Breast epithelium (tissue), 4 donors: ENCODE data around the gene FBXO31. TPM values are rescaled to one million over a fixed set of nuclear protein-coding genes. Genes with fewer than 3 reads are reported as not detected.

Source experiments
- DNase-seq, 2 donors: peaks; one replicate each; pipeline ENCODE4 v3.0.0-alpha.2; 2019; ENCODE audit warnings: low spot score in 2 of 2
- H3K27ac ChIP-seq, 2 donors: fragments of 200-600 bp; sonication (generic) in 1 of 2; one replicate each; pipeline ENCODE4 v1.5.1; 2016 to 2019; ENCODE audit warnings: mild to moderate bottlenecking in 1 of 2
- H3K27me3 ChIP-seq, 2 donors: fragments of 200-600 bp; sonication (generic) in 1 of 2; one replicate each; pipeline versions ENCODE4 v1.5.1 to v1.6.0; 2017 to 2019; ENCODE audit warnings: control low read depth in 1 of 2, mild to moderate bottlenecking in 1 of 2
- H3K36me3 ChIP-seq: fragments of 200-600 bp; one replicate; pipeline ENCODE4 v1.5.1; 2019
- H3K4me1 ChIP-seq, 2 donors: fragments of 200-600 bp; sonication (generic); one replicate each; pipeline ENCODE4 v1.5.1; 2016 to 2019; ENCODE audit warnings: control low read depth in 1 of 2
- H3K4me3 ChIP-seq, 3 donors: fragments of 200-600 bp; sonication (generic); 1 replicate in 2 of 3; 2 replicates in 1 of 3; pipeline ENCODE4 v1.5.1; 2016 to 2019; ENCODE audit warnings: mild to moderate bottlenecking in 3 of 3, moderate library complexity in 2 of 3
- H3K9me3 ChIP-seq, 2 donors: fragments of 200-600 bp; sonication (generic) in 1 of 2; one replicate each; pipeline ENCODE4 v1.5.1; 2016 to 2019; ENCODE audit warnings: control low read depth in 1 of 2
- POLR2A ChIP-seq: fragments of 450-650 bp; IDR thresholded peaks from one replicate; pipeline ENCODE4 v1.6.1; 2016; ENCODE audit warnings: antibody characterized with exemption, mild to moderate bottlenecking, moderate library complexity
- POLR2AphosphoS5 ChIP-seq, 3 donors: sonication (generic); formaldehyde crosslinking; IDR thresholded peaks; one replicate each; pipeline ENCODE4 v1.6.1; 2017; ENCODE audit warnings: antibody characterized with exemption in 3 of 3
- intact Hi-C: fragments of 100-400 bp; cut with DNase I; formaldehyde crosslinking; loops from one replicate; pipeline ENCODE4 v1.15.1; 2023; ENCODE audit warnings: low total_unique reads
- total RNA-seq, 3 donors: library from RNA; depleted of rRNA; stranded (reverse); fragments of >200 nt; gene quantifications; one replicate each; pipeline ENCODE4 v1.1.0, GENCODE V29; 2016
- TF ChIP-seq, protein P1 (sequence below), 3 donors: fragments of 450-650 bp; IDR thresholded peaks; one replicate each; pipeline ENCODE4 v1.5.1; 2016 to 2017; ENCODE audit warnings: antibody characterized with exemption in 3 of 3, mild to moderate bottlenecking in 3 of 3, moderate library complexity in 3 of 3

The FBXO31 gene
- total RNA-seq, 3 donors from 2014 or later, result 43.0 to 74.7 (median 67.4) TPM

DNA sequence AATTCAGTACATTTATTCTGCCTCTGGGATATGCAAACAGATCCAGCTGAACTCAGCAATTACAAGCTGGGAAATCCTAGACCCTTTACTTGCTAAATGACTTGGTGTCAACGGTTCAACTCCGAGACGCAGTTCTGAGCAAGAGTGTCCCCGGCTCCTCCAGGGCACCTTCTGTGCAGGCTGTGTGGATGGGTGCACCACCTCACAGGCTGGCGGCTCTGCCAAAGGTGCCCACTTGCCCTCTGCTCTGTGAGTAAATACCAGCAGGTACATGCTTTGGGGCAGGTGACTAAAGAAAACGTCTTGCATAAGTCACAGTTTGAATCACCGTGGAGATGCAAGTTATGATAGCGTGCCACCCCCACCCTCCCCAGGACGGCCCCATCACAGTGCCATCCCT lies 31.9 kb upstream of the FBXO31 start:
- H3K4me3 ChIP-seq, result no peak overlapping the region
- no peak for DNase-seq
- H3K27me3 ChIP-seq, result no peaks in the 10 kb centered on the region
- no peaks in the 10 kb centered on the region for H3K9me3 ChIP-seq
- H3K36me3 ChIP-seq, result peaks cover 18% of the 10 kb centered on the region
- no peak overlapping the region for H3K27ac ChIP-seq
- H3K4me1 ChIP-seq, result no peaks in the 10 kb centered on the region
- TF ChIP-seq, protein P1, sequence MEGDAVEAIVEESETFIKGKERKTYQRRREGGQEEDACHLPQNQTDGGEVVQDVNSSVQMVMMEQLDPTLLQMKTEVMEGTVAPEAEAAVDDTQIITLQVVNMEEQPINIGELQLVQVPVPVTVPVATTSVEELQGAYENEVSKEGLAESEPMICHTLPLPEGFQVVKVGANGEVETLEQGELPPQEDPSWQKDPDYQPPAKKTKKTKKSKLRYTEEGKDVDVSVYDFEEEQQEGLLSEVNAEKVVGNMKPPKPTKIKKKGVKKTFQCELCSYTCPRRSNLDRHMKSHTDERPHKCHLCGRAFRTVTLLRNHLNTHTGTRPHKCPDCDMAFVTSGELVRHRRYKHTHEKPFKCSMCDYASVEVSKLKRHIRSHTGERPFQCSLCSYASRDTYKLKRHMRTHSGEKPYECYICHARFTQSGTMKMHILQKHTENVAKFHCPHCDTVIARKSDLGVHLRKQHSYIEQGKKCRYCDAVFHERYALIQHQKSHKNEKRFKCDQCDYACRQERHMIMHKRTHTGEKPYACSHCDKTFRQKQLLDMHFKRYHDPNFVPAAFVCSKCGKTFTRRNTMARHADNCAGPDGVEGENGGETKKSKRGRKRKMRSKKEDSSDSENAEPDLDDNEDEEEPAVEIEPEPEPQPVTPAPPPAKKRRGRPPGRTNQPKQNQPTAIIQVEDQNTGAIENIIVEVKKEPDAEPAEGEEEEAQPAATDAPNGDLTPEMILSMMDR (IDR thresholded peaks at IDR 0.05), result no peak
- no peak for TF ChIP-seq POLR2A
- TF ChIP-seq POLR2AphosphoS5 (IDR thresholded peaks at IDR 0.05), result no peak
- intact Hi-C loops, result no loop called here

DNA sequence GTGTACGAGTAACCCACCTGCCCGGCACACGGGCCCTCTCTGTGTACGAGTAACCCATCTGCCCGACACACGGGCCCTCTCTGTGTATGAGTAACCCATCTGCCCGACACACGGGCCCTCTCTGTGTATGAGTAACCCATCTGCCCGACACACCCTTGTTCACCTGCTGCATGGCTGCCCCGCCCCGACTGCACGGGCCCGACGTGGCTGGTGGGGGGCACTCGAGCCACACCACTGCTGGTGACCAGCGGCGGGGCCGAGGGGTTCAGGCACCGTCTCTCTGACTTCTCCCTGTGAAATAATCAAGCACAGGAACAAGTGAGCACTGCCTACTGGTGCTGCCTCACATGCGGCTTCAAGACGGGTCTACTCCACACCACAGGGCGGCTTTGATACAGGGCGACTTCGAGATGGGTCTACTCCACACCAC lies 30.7 kb upstream of the FBXO31 start:
- Histone ChIP-seq H3K36me3 (peaks cover 18% of the 10 kb centered on the region), H3K27me3 (no peaks in the 10 kb centered on the region), H3K27ac (no peak overlapping the region), H3K9me3 (no peaks in the 10 kb centered on the region), H3K4me3 (no peak overlapping the region), H3K4me1 (no peaks in the 10 kb centered on the region)
- no peak for DNase-seq
- intact Hi-C loops, result no loop called here
- TF ChIP-seq POLR2AphosphoS5 (IDR thresholded peaks at IDR 0.05) (no peak), POLR2A (no peak)
- TF ChIP-seq, protein P1 (IDR thresholded peaks at IDR 0.05), result no peak

DNA sequence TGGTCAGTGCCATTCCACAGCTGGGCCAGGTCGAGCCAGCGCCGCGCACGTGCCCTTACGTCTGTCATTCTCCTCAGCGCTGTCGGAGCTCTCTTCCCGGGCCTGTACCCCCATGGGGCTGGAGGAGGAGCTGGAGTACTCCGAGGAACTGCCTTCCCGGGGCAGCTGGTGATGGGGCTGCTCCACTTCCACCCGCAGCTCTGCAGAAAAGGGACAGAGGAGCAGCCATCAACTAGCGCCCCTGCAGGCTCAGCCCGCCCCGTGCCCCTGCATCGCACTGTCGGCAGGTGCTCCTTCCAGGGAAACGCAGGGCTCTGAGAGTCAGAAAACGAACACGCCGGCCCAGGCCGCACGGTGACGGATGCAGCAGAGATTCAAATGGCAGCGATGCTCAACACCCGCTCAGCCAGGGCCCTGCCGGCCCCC lies 29.4 kb upstream of the FBXO31 start:
- intact Hi-C loops, result no loop called here
- DNase-seq, result no peak
- Histone ChIP-seq H3K27me3 (no peaks in the 10 kb centered on the region), H3K9me3 (no peaks in the 10 kb centered on the region), H3K36me3 (peaks cover 18% of the 10 kb centered on the region), H3K27ac (no peak overlapping the region), H3K4me3 (no peak overlapping the region), H3K4me1 (no peaks in the 10 kb centered on the region)
- no peak for TF ChIP-seq POLR2A
- TF ChIP-seq POLR2AphosphoS5 (IDR thresholded peaks at IDR 0.05), result no peak
- TF ChIP-seq, protein P1 (IDR thresholded peaks at IDR 0.05), result no peak

DNA sequence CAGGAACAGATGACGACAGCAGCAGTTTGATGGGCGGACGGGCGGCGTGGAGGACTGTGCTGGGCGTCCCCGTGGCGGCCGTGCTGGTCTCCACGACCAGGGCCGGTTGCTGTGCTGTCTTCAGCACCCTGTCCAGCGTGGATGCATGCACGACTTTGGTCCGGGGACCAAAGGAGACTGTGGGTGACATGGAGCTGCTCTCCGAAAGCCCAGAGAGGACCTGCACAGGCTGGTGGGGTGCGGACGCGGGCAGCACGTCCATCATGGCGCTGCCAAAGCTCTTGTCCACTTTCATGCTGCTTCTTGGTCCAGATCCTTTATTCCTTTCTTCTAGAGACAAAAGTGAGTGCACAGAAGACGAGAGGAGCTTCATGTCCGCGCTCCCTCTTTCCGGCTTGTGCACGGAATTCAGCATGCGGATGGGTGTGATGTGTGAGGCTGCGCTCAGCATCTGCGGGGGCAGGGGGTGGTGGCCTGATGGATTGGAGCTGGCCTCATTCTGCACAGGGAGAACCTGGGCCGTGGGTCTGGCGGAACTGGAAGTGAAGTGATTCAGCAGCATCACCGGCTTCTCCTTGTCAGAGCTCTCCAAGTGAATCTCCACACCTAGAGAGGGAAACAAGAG lies 28.9 kb upstream of the FBXO31 start:
- intact Hi-C loops, result no loop called here
- Histone ChIP-seq H3K9me3 (no peaks in the 10 kb centered on the region), H3K4me3 (no peak overlapping the region), H3K4me1 (no peaks in the 10 kb centered on the region), H3K27me3 (no peaks in the 10 kb centered on the region), H3K36me3 (peaks cover 18% of the 10 kb centered on the region), H3K27ac (no peak overlapping the region)
- TF ChIP-seq, protein P1 (IDR thresholded peaks at IDR 0.05), result no peak
- TF ChIP-seq POLR2A (no peak), POLR2AphosphoS5 (IDR thresholded peaks at IDR 0.05) (no peak)
- DNase-seq, result no peak

DNA sequence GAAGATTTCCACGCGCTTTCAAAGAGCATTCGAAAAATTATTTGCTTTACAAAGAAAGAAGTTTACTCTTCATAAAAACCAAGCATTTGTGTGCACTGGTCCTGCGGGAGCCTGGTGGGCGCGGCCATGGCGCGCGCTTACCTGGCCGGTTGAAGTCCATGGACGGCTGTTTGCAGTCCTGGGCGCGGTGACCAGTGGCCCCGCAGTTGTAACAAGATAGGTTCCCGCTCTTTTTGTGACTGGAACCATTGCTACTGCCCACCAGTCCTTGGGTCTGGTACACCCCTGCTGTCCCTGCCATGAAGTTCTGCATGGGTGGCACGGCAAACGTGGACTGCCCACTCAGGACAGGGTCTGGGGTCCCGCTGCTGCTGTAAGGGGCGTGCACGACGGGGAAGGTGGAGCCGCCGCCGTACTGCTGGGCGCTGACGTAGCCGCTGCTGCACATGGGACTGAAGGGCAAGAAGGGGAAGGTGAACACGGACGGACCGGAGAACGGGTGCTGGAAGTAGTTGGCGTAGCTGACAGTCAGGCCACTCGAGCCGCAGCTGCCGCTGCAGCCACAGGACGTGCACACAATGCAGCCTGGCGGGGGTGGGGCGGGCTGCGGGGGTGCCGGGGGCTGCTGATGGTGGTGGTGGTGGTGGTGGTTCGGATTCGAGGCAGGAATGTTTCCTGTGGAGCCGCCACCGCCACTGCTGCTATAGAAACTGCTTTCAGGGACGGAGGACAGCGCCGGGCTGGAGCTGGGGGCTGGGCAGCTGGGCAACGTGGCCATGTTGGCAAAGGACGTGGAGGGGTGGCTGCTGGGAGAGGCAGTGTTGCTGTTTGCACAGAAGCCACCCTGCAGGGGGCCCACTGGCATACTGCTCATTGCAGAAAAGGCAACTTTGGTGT lies 28.0 kb upstream of the FBXO31 start:
- H3K9me3 ChIP-seq, result no peaks in the 10 kb centered on the region
- intact Hi-C loops, result no loop called here
- no peak for DNase-seq
- no peaks in the 10 kb centered on the region for H3K4me1 ChIP-seq
- no peaks in the 10 kb centered on the region for H3K27me3 ChIP-seq
- no peak overlapping the region for H3K27ac ChIP-seq
- no peak overlapping the region for H3K4me3 ChIP-seq
- TF ChIP-seq POLR2A (no peak), POLR2AphosphoS5 (IDR thresholded peaks at IDR 0.05) (no peak)
- TF ChIP-seq, protein P1 (IDR thresholded peaks at IDR 0.05), result no peak
- H3K36me3 ChIP-seq, result peaks cover 12% of the 10 kb centered on the region
